DND-41 (cell line): ENCODE measurements around the gene COX14.

Source experiments
- ATAC-seq: fragments of 200-7000 bp; cut with Tn5 transposase; 3 replicates; pipeline ENCODE4 v1.9.1; 2021; ENCODE audit warnings: low read depth; ENCODE audit not compliant: insufficient read depth
- DNase-seq: peaks from one replicate; pipeline ENCODE4 v3.0.0-alpha.2; 2020
- H2AFZ ChIP-seq: 2 replicates; pipeline ENCODE4 v1.6.0; 2012; ENCODE audit warnings: low read depth, low read length
- H3K27ac ChIP-seq: 2 replicates; pipeline ENCODE4 v1.5.1; 2012; ENCODE audit warnings: low read length, inconsistent platforms
- H3K27me3 ChIP-seq: fragments of 200-600 bp; sonication (generic); 2 replicates; pipeline ENCODE4 v1.6.0; 2012; ENCODE audit warnings: low read length, mild to moderate bottlenecking, inconsistent platforms; ENCODE audit not compliant: insufficient read depth, poor library complexity
- H3K36me3 ChIP-seq: 2 replicates; pipeline ENCODE4 v1.5.1; 2012; ENCODE audit warnings: low read length, inconsistent platforms; ENCODE audit not compliant: insufficient read depth
- H3K4me1 ChIP-seq: 2 replicates; pipeline ENCODE4 v1.5.1; 2012; ENCODE audit warnings: mild to moderate bottlenecking, low read length; ENCODE audit not compliant: insufficient read depth
- H3K4me2 ChIP-seq: 2 replicates; pipeline ENCODE4 v1.6.0; 2012; ENCODE audit warnings: mild to moderate bottlenecking, moderate library complexity, low read length, inconsistent platforms; ENCODE audit not compliant: insufficient read depth
- H3K4me3 ChIP-seq, 2 experiments: fragments of 200-600 bp in 1 of 2; shearing (Covaris generic) in 1 of 2; 2 replicates each; pipeline ENCODE4 v1.5.1; 2012 to 2016; ENCODE audit warnings: inconsistent platforms in 2 of 2, low read length in 2 of 2, mild to moderate bottlenecking in 2 of 2, low read depth in 1 of 2, moderate library complexity in 1 of 2
- H3K79me2 ChIP-seq: 2 replicates; pipeline ENCODE4 v1.6.0; 2012; ENCODE audit warnings: low read length, inconsistent platforms; ENCODE audit not compliant: insufficient read depth
- H3K9ac ChIP-seq: 2 replicates; pipeline ENCODE4 v1.6.0; 2012; ENCODE audit warnings: low read depth, mild to moderate bottlenecking, inconsistent platforms, low read length, moderate library complexity
- H3K9me3 ChIP-seq: 2 replicates; pipeline ENCODE4 v1.5.1; 2012; ENCODE audit warnings: low read length, moderate library complexity, mild to moderate bottlenecking, inconsistent platforms; ENCODE audit not compliant: insufficient read depth, severe bottlenecking
- H4K20me1 ChIP-seq: 2 replicates; pipeline ENCODE4 v1.6.0; 2012; ENCODE audit warnings: low read length; ENCODE audit not compliant: insufficient read depth
- EZH2 ChIP-seq: IDR thresholded peaks from 3 replicates; pipeline ENCODE4 v1.6.1; 2012; ENCODE audit warnings: borderline replicate concordance, low read depth, mild to moderate bottlenecking, moderate library complexity, low read length, inconsistent platforms; ENCODE audit not compliant: severe bottlenecking
- TF ChIP-seq, protein P1 (sequence below): IDR thresholded peaks from 2 replicates; pipeline ENCODE4 v1.5.1; 2012; ENCODE audit warnings: borderline replicate concordance, low read length, moderate library complexity, mild to moderate bottlenecking; ENCODE audit not compliant: poor library complexity, severe bottlenecking; ENCODE audit errors: extremely low read depth

COX14 gene

DNA sequence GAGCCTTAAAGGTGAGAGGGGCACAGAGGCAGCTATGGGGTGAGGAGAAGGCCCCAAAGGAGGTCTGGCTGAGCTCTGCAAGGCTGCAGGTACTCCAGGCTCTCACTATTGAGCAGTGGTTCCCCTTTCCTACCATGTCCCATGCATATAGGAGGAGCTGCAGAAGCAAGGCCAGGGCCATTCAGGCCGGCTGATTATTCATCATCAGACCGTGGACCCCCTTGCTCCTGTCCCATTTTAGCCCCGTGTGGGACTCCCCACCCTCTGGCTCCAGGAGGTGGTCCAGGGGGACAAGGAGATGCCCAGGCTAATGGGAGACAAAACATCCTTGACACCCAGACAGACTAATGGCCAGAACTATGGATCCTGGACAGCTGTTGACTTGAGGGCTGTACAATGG, 5.1 kb upstream of the COX14 start:
- Histone ChIP-seq H3K4me3 (no peak overlapping the region), H3K36me3 (no peaks in the 10 kb centered on the region), H3K27me3 (no peaks in the 10 kb centered on the region), H3K4me2 (no peak overlapping the region), H2AFZ (no peak overlapping the region), H3K4me1 (peaks cover 25% of the 10 kb centered on the region), H3K27ac (no peak overlapping the region), H3K9ac (no peak overlapping the region), H3K79me2 (peaks cover under 1% of the 10 kb centered on the region; the same call in 1 of the 2 replicates), H3K9me3 (no peaks in the 10 kb centered on the region), H4K20me1 (no peaks in the 10 kb centered on the region; the same call in 1 of the 2 replicates)
- no peak for TF ChIP-seq EZH2
- TF ChIP-seq, protein P1, sequence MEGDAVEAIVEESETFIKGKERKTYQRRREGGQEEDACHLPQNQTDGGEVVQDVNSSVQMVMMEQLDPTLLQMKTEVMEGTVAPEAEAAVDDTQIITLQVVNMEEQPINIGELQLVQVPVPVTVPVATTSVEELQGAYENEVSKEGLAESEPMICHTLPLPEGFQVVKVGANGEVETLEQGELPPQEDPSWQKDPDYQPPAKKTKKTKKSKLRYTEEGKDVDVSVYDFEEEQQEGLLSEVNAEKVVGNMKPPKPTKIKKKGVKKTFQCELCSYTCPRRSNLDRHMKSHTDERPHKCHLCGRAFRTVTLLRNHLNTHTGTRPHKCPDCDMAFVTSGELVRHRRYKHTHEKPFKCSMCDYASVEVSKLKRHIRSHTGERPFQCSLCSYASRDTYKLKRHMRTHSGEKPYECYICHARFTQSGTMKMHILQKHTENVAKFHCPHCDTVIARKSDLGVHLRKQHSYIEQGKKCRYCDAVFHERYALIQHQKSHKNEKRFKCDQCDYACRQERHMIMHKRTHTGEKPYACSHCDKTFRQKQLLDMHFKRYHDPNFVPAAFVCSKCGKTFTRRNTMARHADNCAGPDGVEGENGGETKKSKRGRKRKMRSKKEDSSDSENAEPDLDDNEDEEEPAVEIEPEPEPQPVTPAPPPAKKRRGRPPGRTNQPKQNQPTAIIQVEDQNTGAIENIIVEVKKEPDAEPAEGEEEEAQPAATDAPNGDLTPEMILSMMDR: no peak
- ATAC-seq: no peak
- DNase-seq: no peak

DNA sequence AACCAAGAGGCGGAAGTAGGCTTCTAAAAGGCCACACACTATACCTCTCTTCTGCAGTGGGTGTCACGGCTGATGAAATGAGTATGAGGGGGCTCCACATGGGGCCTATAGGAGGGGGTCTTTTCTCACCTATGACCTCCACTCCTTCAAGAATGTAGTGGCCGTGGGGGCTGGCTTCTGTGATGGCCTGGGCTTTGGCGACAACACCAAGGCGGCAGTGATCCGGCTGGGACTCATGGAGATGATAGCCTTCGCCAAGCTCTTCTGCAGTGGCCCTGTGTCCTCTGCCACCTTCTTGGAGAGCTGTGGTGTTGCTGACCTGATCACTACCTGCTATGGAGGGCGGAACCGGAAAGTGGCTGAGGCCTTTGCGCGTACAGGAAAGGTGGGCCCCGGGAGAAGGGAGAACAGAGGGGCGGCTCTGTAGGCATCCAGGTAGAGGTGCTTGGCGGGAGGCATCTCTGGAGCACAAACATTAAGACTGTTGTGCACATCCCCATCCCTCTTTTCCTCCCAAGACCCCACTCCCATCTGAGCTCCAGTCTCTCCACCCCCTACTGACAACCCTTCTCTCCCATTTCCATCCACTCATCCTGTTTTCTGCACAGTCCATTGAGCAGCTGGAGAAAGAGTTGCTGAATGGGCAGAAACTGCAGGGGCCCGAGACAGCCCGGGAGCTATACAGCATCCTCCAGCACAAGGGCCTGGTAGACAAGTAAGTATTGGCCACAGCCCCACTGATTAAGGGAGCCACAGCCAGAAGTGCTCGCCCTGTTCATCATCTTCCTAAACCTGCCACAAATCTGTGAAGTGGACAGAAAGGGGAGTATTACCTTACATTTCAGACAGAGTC, 4.4 kb upstream of the COX14 start:
- H3K9me3 ChIP-seq: no peaks in the 10 kb centered on the region
- no peak for DNase-seq
- no peak overlapping the region for H3K27ac ChIP-seq
- H2AFZ ChIP-seq: no peak overlapping the region
- H3K79me2 ChIP-seq: peaks cover 7% of the 10 kb centered on the region
- TF ChIP-seq EZH2: no peak
- TF ChIP-seq, protein P1: no peak
- H3K4me1 ChIP-seq: peaks cover 25% of the 10 kb centered on the region
- no peak overlapping the region for H3K9ac ChIP-seq
- H3K27me3 ChIP-seq: no peaks in the 10 kb centered on the region
- H3K4me2 ChIP-seq: no peak overlapping the region
- ATAC-seq: no peak
- no peaks in the 10 kb centered on the region; the same call in 1 of the 2 replicates for H4K20me1 ChIP-seq
- H3K36me3 ChIP-seq: peaks cover 4% of the 10 kb centered on the region; the same call in 1 of the 2 replicates
- H3K4me3 ChIP-seq: no peak overlapping the region

- Histone ChIP-seq H2AFZ (no peak overlapping the region), H3K9ac (no peak overlapping the region), H3K27ac (no peak overlapping the region), H3K9me3 (no peaks in the 10 kb centered on the region), H3K4me3 (no peak overlapping the region), H3K27me3 (no peaks in the 10 kb centered on the region), H4K20me1 (peaks cover 2% of the 10 kb centered on the region), H3K36me3 (peaks cover 4% of the 10 kb centered on the region; the same call in 1 of the 2 replicates), H3K4me2 (no peak overlapping the region), H3K79me2 (peaks cover 23% of the 10 kb centered on the region), H3K4me1 (peaks cover 30% of the 10 kb centered on the region)
- ATAC-seq: no peak
- no peak for DNase-seq
- TF ChIP-seq, protein P1: no peak
- no peak for TF ChIP-seq EZH2
Measured at GRCh38 chr12:50109319-50109718, 2.7 kb upstream of the COX14 start.
